AG04450 (cell line): ENCODE results near the gene NPAS1. TPM values are rescaled to one million over a fixed set of nuclear protein-coding genes. Genes with fewer than 3 reads are reported as not detected.

Experiments used
- CTCF ChIA-PET: fragments of 300-600, 350-600 bp; formaldehyde crosslinking; extraction: SDS; loops from one replicate; lab custom pipeline; 2022; ENCODE audit warnings: antibody characterized with exemption, inconsistent platforms; lab: Charles Lee
- POLR2A ChIA-PET: fragments of 350-600 bp; formaldehyde crosslinking; extraction: SDS; loops from one replicate; lab custom pipeline; 2021; ENCODE audit warnings: antibody characterized with exemption, inconsistent platforms; lab: Yijun Ruan, JAX
- DNase-seq: peaks from one replicate; pipeline ENCODE4 v3.0.0-alpha.2; 2011; ENCODE audit warnings: low read depth, low spot score
- H3K27ac ChIP-seq: one replicate; pipeline ENCODE4 v1.5.1; 2012; ENCODE audit warnings: low read depth, low read length, control low read depth
- H3K27me3 ChIP-seq: one replicate; pipeline ENCODE4 v1.6.0; 2012; ENCODE audit warnings: low read length; ENCODE audit not compliant: control insufficient read depth, insufficient read depth
- H3K4me3 ChIP-seq: 2 replicates; pipeline ENCODE4 v1.5.1; 2011; ENCODE audit warnings: mild to moderate bottlenecking, low read depth, low read length, control low read depth
- H3K9me3 ChIP-seq: 2 replicates; pipeline ENCODE4 v1.5.1; 2012; ENCODE audit warnings: low read length; ENCODE audit not compliant: control insufficient read depth, insufficient read depth
- polyA plus RNA-seq: library from polyadenylated mRNA; depleted of rRNA; stranded (reverse); fragments of >200 nt; gene quantifications from 2 replicates; pipeline ENCODE4 v1.2.3, GENCODE V29; 2011
- TF ChIP-seq, protein P1 (sequence below): IDR thresholded peaks from 2 replicates; pipeline ENCODE4 v1.5.1; 2011; ENCODE audit warnings: low read depth, low read length, control low read depth, inconsistent platforms

NPAS1 gene
- polyA plus RNA-seq, 1 experiment = 0.30 TPM

- H3K4me3 ChIP-seq = no peak overlapping the region
- TF ChIP-seq, protein P1, sequence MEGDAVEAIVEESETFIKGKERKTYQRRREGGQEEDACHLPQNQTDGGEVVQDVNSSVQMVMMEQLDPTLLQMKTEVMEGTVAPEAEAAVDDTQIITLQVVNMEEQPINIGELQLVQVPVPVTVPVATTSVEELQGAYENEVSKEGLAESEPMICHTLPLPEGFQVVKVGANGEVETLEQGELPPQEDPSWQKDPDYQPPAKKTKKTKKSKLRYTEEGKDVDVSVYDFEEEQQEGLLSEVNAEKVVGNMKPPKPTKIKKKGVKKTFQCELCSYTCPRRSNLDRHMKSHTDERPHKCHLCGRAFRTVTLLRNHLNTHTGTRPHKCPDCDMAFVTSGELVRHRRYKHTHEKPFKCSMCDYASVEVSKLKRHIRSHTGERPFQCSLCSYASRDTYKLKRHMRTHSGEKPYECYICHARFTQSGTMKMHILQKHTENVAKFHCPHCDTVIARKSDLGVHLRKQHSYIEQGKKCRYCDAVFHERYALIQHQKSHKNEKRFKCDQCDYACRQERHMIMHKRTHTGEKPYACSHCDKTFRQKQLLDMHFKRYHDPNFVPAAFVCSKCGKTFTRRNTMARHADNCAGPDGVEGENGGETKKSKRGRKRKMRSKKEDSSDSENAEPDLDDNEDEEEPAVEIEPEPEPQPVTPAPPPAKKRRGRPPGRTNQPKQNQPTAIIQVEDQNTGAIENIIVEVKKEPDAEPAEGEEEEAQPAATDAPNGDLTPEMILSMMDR = no peak
- ChIA-PET CTCF (interaction anchor here (2.8 to 2.9 kb wide), 2 partner anchors 13 to 121 kb away, joined by 7 to 28 read pairs; no protein-coding TSS in a partner anchor), POLR2A (no interaction called here)
- no peak overlapping the region for H3K27ac ChIP-seq
- H3K27me3 ChIP-seq = no peaks in the 10 kb centered on the region
- H3K9me3 ChIP-seq = no peaks in the 10 kb centered on the region
- DNase-seq = no peak
Observed at GRCh38 chr19:46978171-46978869, 41.3 kb upstream of the NPAS1 start.

GRCh38 chr19:46979126-46980105 is 40.2 kb upstream of the NPAS1 start:
- CTCF ChIA-PET = interaction anchor here (0.5 to 1.4 kb wide), 2 partner anchors 139 to 213 kb away, joined by 3 to 4 read pairs; no protein-coding TSS in a partner anchor
- no peaks in the 10 kb centered on the region for H3K27me3 ChIP-seq
- no peak overlapping the region for H3K27ac ChIP-seq
- TF ChIP-seq, protein P1 = 0 out of 2 replicates have a peak, but pooled peaks have one; percentile 10
- H3K4me3 ChIP-seq = no peak overlapping the region
- POLR2A ChIA-PET = no interaction called here
- DNase-seq = no peak
- H3K9me3 ChIP-seq = no peaks in the 10 kb centered on the region

GRCh38 chr19:46980761-46981160 is 38.9 kb upstream of the NPAS1 start:
- Histone ChIP-seq H3K27ac (no peak overlapping the region), H3K9me3 (no peaks in the 10 kb centered on the region), H3K27me3 (no peaks in the 10 kb centered on the region), H3K4me3 (no peak overlapping the region)
- TF ChIP-seq, protein P1 = no peak
- ChIA-PET POLR2A (no interaction called here), CTCF (interaction anchor here (1.0 to 1.4 kb wide), 2 partner anchors 52 to 214 kb away, joined by 3 to 4 read pairs; no protein-coding TSS in a partner anchor)
- no peak for DNase-seq

- Histone ChIP-seq H3K27ac (no peak overlapping the region), H3K4me3 (no peak overlapping the region), H3K27me3 (no peaks in the 10 kb centered on the region), H3K9me3 (no peaks in the 10 kb centered on the region)
- POLR2A ChIA-PET = no interaction called here
- TF ChIP-seq, protein P1 = no peak
- CTCF ChIA-PET = interaction anchor here (1.0 kb wide), 1 partner anchor 53 kb away, joined by 4 read pairs; no protein-coding TSS in a partner anchor
- no peak for DNase-seq
Observed at GRCh38 chr19:46981286-46981945, 38.2 kb upstream of the NPAS1 start.
